Activated naive CD8-positive, alpha-beta T cell treated with anti-CD3 and anti-CD28 coated beads, Interleukin-2, amount 50 U/mL, for 16 hours (primary cell): ENCODE results near the gene CTNNA3.

Source experiments
- DNase-seq: peaks from one replicate; pipeline ENCODE4 v3.0.0-alpha.2; 2020; ENCODE audit warnings: low read depth, low spot score

Gene CTNNA3

DNA sequence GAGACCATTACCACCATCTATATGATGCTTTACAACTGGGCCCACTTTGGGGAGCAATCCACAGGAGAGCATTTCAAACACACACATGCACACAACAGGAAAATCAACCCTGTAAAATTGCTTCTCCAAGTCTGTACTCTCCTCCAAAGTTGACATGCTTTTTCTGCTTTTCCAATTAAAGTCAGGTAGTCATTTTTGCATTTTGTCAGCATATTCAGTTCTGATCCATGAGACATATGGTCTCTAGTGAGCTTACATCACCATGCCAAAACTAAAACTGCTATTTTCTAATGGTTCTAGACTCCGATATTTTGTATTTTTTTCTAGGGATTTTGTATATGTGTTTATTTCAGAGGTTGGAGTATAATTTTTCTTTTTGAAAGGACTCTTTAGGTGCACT is 1143.7 kb downstream of the CTNNA3 start:
- no peak for DNase-seq

- DNase-seq, result no peak
Measured at GRCh38 chr10:66550351-66550750, 1145.6 kb downstream of the CTNNA3 start.

DNA sequence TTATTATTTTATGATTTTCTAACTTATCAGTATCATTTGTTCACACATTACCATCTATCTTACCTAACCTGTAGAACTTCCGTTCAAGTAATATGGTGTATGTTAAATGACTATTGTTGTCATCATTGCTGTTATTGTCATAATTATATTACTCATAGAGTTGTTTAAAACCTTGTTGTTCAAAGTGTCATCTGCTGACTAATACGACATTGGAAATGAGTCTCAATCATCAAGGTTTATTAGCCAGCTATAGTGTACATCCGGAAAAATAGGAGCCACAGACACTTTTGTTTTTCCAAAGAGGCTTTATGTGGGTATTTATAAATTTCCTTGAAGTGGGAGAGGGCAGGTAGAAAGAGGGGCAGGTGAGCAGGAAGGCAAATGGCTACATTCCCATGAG is 1157.1 kb downstream of the CTNNA3 start:
- no peak for DNase-seq

- no peak for DNase-seq
Measured at GRCh38 chr10:66538371-66538770, 1157.6 kb downstream of the CTNNA3 start.

DNA sequence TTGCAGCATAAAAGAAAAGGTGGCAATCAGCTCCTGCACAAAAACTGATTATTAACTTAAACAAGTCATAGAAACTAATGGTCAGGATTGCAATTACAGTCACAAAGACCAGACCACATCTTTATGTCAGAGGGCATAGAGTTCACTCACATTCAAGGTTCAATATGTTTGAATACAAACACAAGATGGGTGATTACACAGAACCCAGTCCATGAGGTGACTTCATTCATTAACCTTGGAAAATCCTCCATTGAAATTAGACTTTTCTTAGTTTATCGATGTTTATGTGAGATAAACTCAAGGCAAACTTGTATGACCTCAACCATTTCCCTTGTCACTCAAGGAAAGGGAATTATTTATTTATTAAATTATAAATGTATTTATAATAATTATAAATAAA is 1158.8 kb downstream of the CTNNA3 start:
- DNase-seq, result no peak

GRCh38 chr10:66535439-66535838 is 1160.6 kb downstream of the CTNNA3 start:
- DNase-seq, result no peak

- DNase-seq, result no peak
Measured at GRCh38 chr10:66534866-66535265, 1161.1 kb downstream of the CTNNA3 start.

GRCh38 chr10:66521506-66521905 is 1174.5 kb downstream of the CTNNA3 start:
- DNase-seq, result no peak

DNA sequence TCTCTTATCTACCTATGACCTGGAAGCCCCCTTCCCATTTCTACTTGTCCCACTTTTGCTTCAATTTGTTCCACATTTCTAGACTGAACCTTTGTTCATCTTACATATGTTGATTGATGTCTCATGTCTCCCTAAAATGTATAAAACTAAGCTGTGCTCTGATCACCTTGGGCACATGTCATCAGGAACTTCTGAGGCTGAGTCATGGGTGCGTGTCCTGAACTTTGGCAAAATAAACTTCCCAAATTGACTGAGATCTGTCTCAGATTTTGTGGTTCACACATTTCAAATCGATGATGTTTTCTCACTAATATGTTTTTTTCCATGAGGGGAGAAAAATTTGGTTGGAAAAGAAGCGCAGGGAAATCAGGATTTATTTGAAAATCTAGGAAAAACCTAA is 1176.4 kb downstream of the CTNNA3 start:
- no peak for DNase-seq

DNA sequence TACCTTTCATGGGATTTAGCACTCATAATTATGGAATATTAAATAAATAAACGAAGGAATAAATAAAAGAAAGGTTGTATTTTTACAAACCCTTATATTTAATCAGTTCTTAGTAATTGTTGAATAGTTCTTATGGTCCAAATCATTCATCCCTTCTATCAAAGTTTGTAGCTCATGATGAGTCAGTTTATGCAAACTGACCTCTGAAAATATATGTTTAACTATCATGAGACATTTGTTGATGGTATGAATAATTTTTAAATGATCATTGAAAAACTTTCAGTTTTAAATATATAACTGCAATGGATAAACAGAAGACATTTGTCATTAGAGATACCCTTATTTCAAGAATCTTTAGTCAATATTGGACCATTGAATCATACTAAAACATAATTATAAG is 1181.3 kb downstream of the CTNNA3 start:
- no peak for DNase-seq

DNA sequence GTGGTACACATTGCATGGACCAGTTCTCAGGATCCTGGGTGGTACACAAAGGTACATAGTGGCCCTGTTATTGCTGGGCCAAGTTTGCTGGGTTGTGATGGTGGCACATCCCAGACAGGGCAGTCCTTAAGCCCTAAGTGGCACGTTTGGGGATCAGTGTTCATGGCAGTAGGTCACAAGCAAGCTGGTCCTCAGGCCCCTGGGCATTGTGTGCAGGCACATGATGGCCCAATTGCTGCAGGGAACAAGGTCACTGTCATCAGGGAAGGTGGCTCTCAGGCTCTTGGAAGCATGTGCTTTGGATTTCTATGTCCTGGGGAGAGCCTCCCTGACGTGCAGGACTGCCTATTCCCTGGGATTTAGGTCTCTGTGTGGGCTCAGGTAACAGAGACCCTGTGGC is 1182.5 kb downstream of the CTNNA3 start:
- no peak for DNase-seq

DNA sequence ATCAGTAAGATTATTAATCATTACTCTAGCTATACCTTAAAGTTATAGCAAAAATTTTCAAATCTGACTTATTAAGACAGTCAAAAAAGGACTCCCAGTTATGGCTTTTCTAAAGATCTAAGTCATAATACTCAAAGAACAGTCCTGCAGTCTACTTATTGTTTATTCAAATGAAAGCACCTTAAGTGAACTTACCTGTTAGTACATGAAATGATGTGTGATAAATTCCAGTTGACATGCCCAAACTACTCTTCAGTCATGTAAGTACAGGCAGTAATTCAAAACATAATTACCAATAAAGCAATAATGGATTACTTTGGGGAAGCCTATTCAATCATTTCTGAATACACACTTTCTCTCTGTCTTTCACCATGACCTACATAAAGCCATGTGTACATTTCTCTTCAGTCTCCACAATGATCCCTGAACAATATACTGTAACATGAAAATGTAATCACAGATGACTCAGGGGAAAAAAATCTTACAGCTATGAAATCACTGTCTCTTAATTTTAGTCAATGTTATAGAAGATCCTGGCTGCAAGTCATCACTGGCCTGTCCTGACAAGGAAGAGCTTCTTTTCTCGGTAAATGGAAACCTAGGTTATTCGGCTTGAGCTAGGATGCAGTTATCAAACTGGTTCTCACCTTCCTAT is 1190.9 kb downstream of the CTNNA3 start:
- no peak for DNase-seq

DNA sequence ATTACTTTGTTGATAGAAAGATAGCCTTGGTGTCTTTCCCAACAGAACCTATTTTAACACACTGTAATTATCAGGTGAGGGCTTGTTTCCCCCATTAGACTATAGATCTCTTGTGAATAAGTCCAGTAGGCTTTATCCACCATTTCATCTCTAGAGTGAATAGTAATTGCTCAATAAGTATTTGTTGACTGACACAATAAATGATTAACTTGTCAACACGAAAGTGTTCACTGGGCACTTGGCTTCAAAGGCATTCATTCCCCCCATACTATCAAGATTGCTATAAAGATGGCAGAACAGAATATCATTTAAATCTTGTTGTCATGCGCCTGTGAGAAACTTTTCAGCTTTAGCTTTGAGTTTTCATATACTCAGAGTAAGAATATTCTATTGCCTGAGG is 1194.6 kb downstream of the CTNNA3 start:
- no peak for DNase-seq

- no peak for DNase-seq
Measured at GRCh38 chr10:66483966-66484365, 1212.0 kb downstream of the CTNNA3 start.

- no peak for DNase-seq
Measured at GRCh38 chr10:66472156-66472555, 1223.8 kb downstream of the CTNNA3 start.

- DNase-seq, result no peak
Measured at GRCh38 chr10:66467042-66467441, 1229.0 kb downstream of the CTNNA3 start.

- no peak for DNase-seq
Measured at GRCh38 chr10:66466622-66467021, 1229.4 kb downstream of the CTNNA3 start.

- DNase-seq, result no peak
Measured at GRCh38 chr10:66463611-66464010, 1232.4 kb downstream of the CTNNA3 start.

DNA sequence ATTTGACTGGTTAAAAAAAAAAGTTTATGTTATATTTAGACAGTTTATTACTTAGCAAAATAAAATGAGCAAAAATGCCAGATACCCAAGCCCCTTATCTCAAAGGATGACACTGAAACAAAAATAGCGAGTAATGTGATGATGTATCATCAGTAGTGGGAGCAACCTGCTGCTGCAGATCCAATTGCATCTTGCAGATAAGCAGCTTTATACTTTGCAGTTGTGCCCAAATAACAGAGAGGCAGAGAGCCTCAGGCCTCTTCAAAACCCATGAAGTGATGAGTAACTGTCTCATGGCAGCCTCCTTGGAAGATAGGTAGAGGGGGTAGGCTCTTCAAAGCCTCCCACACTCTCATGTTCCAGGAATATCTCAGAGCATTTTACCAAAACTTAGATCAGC is 1238.4 kb downstream of the CTNNA3 start:
- DNase-seq, result no peak

DNA sequence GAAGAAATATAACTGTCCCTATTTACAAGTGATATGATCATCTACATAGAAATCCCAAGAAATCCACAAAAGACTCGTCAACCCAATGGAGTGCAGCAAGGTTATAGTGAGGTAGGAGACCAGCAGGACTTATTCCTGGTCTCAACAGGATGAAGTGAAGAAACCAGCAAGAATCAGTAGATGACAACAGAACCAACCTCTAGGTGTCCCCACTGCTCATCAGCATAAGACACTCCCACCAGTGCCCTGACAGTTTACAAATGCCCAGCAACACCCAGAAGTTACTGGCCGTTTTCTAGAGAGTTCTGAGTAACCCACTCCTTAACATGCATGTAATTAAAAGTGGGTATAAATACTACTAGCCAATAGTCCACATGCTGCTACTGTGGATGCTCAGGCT is 1240.7 kb downstream of the CTNNA3 start:
- DNase-seq, result no peak

GRCh38 chr10:66440568-66440967 is 1255.4 kb downstream of the CTNNA3 start:
- DNase-seq, result no peak

DNA sequence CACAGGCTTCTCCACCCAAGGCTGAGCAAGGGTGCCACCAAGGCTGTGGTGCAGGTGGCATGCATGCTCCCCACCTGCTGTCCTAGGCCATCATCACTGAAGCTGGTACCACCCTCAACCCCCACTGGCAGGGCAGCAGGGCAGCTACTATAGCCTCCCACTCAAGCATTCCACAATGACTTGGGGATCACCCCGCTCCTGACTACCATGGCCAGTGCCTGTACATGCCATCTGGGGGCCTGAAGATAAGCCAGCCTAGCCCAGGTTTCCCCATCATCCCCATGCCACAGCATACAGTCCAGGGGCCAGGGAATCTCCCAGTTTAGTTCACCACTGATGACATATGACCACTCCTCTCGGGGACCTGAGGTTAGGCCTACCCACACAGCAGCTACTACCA is 1281.1 kb downstream of the CTNNA3 start:
- DNase-seq, result no peak

DNA sequence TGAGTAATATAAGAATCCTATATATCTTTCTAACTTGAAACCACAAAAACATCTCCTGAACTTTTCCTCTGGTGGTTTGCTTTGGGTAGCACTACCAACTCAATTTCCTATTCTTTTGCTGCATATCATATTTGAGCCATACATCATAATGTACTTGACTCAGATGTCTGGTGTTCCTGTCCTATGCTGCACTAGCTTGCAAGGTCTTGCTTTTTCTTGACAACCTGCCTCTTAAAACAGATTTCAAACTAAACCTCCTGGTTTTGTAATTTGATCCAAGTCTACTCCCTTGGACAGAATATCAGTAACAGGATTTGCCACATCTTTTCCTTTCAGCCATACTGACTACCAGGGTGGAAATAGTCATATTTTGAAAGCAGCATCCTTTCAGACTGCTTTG is 1290.4 kb downstream of the CTNNA3 start:
- DNase-seq, result no peak

GRCh38 chr10:66398669-66399068 is 1297.3 kb downstream of the CTNNA3 start:
- no peak for DNase-seq
